BJ (cell line): ENCODE results near the gene MCL1. TPM values are rescaled to one million over a fixed set of nuclear protein-coding genes. Genes with fewer than 3 reads are reported as not detected.

Experiments
- CTCF ChIA-PET: fragments of 350-600 bp; formaldehyde crosslinking; extraction: SDS; loops from one replicate; lab custom pipeline; 2021; ENCODE audit warnings: antibody characterized with exemption, inconsistent platforms; lab: Yijun Ruan, JAX
- POLR2A ChIA-PET: fragments of 300-600 bp; sonication (Branson Sonifier 250); formaldehyde crosslinking; extraction: SDS; loops from one replicate; lab custom pipeline; 2021; ENCODE audit warnings: antibody characterized with exemption; lab: Charles Lee
- DNase-seq: peaks from one replicate; pipeline ENCODE4 v3.0.0-alpha.2; 2011; ENCODE audit warnings: low read depth
- H3K27me3 ChIP-seq: 2 replicates; pipeline ENCODE4 v1.6.0; 2011; ENCODE audit warnings: low read length; ENCODE audit not compliant: control insufficient read depth, insufficient read depth
- H3K36me3 ChIP-seq: 2 replicates; pipeline ENCODE4 v1.5.1; 2011; ENCODE audit warnings: low read length; ENCODE audit not compliant: control insufficient read depth, insufficient read depth
- H3K4me3 ChIP-seq: 2 replicates; pipeline ENCODE4 v1.5.1; 2011; ENCODE audit warnings: low read depth, mild to moderate bottlenecking, control low read depth, low read length
- polyA plus RNA-seq: library from polyadenylated mRNA; depleted of rRNA; stranded (reverse); fragments of >200 nt; gene quantifications from 2 replicates; pipeline ENCODE4 v1.2.3, GENCODE V29; 2011; rRNA removed
- small RNA-seq: library from RNA; depleted of rRNA; stranded (forward); fragments of <200 nt; gene quantifications from one replicate; pipeline ENCODE3, GENCODE V24; 2012; ENCODE audit warnings: low replicate concordance, low read depth; ENCODE audit not compliant: insufficient read length
- TF ChIP-seq, protein P1 (sequence below): IDR thresholded peaks from 2 replicates; pipeline ENCODE4 v1.5.1; 2011; ENCODE audit warnings: low read depth, mild to moderate bottlenecking, control low read depth, inconsistent platforms, low read length, moderate library complexity; ENCODE audit not compliant: insufficient read depth

The MCL1 gene
- polyA plus RNA-seq, 1 experiment: 45.4 TPM

DNA sequence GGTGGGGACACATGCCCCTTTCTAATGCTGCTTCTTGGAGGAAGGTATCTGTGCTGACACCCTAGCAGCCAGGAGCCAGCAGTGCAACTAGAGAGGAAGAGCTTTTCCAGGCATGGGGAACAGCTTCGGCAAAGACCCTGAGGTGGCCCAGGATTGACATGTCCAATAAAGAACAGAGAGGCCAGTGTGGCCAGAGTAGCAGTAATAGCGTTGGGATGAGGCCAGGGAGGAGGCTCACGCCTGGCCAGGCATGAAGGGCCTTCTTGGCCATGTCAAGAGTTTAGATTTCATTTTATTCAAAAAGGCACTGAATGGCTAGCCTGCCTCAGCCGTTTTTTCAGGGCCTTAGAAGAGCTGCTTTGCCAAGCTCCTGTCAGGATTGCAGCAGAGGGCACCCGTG, 46.5 kb downstream of the MCL1 start:
- Histone ChIP-seq H3K4me3 (no peak overlapping the region), H3K36me3 (no peaks in the 10 kb centered on the region), H3K27me3 (no peaks in the 10 kb centered on the region)
- DNase-seq: no peak
- TF ChIP-seq, protein P1, sequence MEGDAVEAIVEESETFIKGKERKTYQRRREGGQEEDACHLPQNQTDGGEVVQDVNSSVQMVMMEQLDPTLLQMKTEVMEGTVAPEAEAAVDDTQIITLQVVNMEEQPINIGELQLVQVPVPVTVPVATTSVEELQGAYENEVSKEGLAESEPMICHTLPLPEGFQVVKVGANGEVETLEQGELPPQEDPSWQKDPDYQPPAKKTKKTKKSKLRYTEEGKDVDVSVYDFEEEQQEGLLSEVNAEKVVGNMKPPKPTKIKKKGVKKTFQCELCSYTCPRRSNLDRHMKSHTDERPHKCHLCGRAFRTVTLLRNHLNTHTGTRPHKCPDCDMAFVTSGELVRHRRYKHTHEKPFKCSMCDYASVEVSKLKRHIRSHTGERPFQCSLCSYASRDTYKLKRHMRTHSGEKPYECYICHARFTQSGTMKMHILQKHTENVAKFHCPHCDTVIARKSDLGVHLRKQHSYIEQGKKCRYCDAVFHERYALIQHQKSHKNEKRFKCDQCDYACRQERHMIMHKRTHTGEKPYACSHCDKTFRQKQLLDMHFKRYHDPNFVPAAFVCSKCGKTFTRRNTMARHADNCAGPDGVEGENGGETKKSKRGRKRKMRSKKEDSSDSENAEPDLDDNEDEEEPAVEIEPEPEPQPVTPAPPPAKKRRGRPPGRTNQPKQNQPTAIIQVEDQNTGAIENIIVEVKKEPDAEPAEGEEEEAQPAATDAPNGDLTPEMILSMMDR: no peak
- POLR2A ChIA-PET: interaction anchor here (1.2 kb wide), 1 partner anchor 17 kb away, joined by 4 read pairs; the partner anchor contains the start of gene FALEC
- CTCF ChIA-PET: interaction anchor here (0.6 to 3.6 kb wide), 27 partner anchors 8 to 282 kb away, joined by 3 to 37 read pairs (median 5); partner anchors contain the start of genes ECM1, FALEC and RPRD2

DNA sequence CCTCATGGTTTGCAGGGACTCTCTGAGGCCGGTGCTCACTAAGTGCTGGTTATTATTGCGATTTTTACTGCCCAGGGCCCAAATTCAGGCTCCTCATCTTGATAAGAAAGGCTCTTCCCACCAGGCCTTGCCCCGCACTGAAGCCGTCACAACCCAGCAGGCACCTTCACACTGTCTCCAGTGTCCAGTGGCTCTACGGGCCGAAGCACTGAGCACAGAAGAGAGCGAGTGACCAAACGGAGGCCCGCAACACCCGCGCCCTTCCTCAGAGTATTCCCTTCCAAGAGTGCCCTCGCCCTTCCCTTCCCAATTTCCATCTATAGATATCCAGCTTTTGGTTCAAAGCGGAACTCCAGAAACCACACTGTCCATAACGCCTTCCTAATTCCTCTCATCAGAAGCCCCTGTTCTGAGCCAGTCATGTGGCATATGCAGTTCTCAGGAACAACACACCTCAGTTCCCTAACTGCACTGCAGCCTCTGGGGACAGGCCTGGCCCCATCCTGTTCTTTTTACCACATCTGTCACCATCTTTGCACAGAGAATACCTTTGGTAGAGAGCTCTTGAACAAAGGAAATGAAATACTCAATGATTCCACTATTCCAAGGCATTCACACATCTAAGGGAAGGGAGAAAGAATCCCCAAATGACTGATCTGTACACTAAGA, 48.8 kb downstream of the MCL1 start:
- no peak for DNase-seq
- Histone ChIP-seq H3K4me3 (no peak overlapping the region), H3K27me3 (no peaks in the 10 kb centered on the region), H3K36me3 (no peaks in the 10 kb centered on the region)
- ChIA-PET POLR2A (no interaction called here), CTCF (interaction anchor here (0.8 to 3.6 kb wide), 5 partner anchors 12 to 275 kb away, joined by 3 to 37 read pairs (median 3); partner anchors contain the start of genes ADAMTSL4 and FALEC)
- TF ChIP-seq, protein P1: no peak

DNA sequence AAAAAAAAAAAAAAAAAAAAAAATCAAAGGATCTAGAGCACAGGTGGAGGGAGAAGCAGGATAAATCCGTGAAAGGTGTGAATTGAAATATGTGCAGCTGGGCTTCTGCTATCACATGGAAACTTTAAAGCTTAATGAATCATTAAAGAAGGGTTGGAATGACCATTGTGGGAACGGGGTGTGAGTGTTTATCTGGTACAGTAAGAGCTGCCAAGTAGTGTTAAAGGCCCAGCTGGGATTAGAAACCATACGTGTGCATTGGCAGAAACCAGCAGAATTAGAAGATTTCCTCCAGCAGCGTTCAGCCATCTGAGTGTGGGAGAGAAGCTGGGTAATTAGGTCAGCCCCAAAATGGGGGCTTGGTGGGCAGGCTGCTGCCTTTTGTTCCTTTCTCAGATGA, 50.4 kb downstream of the MCL1 start:
- no peaks in the 10 kb centered on the region for H3K27me3 ChIP-seq
- no peak overlapping the region for H3K4me3 ChIP-seq
- ChIA-PET POLR2A (interaction anchor here (0.7 kb wide), 1 partner anchor 19 kb away, joined by 5 read pairs; no protein-coding TSS in a partner anchor), CTCF (interaction anchor here (1.0 to 2.1 kb wide), 6 partner anchors 9 to 67 kb away, joined by 3 to 7 read pairs (median 4); no protein-coding TSS in a partner anchor)
- no peaks in the 10 kb centered on the region for H3K36me3 ChIP-seq
- DNase-seq: no peak
- TF ChIP-seq, protein P1: no peak

DNA sequence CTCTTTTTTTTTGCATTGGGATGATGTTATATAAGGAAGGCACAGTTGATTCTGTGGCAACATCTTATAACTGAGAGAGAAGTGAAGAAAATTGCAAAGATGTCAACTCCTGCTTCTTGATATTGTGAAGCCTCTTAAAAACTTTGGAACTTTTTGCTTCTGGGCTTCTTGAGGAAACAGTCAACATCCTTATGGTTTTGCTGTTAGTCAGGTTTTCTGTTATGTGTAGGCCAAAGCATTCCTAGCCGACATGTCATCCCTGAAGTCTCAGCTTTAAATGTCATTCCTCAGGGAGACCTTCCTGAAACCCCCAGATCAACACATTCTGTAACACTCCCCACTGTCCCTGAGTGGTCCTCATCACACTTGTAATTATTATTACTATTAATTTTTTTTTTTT, 51.2 kb downstream of the MCL1 start:
- no peaks in the 10 kb centered on the region for H3K36me3 ChIP-seq
- no peaks in the 10 kb centered on the region for H3K27me3 ChIP-seq
- ChIA-PET CTCF (interaction anchor here (0.6 to 2.1 kb wide), 3 partner anchors 10 to 272 kb away, joined by 3 to 6 read pairs (median 4); no protein-coding TSS in a partner anchor), POLR2A (no interaction called here)
- H3K4me3 ChIP-seq: no peak overlapping the region
- TF ChIP-seq, protein P1: no peak
- no peak for DNase-seq

DNA sequence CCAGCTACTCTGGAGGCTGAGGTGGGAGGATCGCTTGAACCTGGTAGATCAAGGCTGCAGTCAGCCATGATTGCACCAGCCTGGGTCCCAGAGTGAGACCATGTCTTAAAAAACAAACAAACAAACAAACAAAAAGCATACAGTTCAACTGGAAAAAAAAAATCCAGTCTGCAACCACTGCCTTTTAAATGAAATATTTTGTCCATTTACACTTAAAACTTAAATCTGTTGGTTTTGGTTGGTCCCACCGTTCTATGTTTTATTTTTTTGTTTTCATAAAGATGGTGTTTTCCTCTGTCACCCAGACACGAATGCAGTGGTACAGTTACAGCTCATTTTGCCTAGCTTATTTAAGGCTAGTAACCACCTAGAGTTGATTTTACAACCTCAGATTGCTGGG, 54.1 kb downstream of the MCL1 start:
- Histone ChIP-seq H3K4me3 (no peak overlapping the region), H3K36me3 (no peaks in the 10 kb centered on the region), H3K27me3 (no peaks in the 10 kb centered on the region)
- POLR2A ChIA-PET: no interaction called here
- no peak for DNase-seq
- CTCF ChIA-PET: interaction anchor here (1.2 kb wide), 1 partner anchor 8 kb away, joined by 3 read pairs; no protein-coding TSS in a partner anchor
- TF ChIP-seq, protein P1: no peak

Small RNAs within 50 kb of the gene (small RNA-seq; reads per million reads assigned to genes)
- gene MIR4257 (not detected), gene RF00015 (not detected), gene RF00561 (not detected), gene RN7SL473P (not detected), gene RN7SL600P (not detected)

Other genes with a start within 250 kb of the MCL1 start
- gene RPRD2, start 215.5 kb downstream of the MCL1 start, polyA plus RNA-seq: 15.1 and 16.4 TPM in 2 replicates
- 12.6 and 17.7 TPM in 2 replicates for gene TARS2, start 92.2 kb downstream of the MCL1 start, polyA plus RNA-seq
- gene ECM1, start 71.5 kb downstream of the MCL1 start, polyA plus RNA-seq: 108 and 204 TPM in 2 replicates
- gene FALEC, start 63.9 kb downstream of the MCL1 start, polyA plus RNA-seq: 0.17 TPM in 1 of 2 replicates, not detected in the other
- gene ADAMTSL4, start 30.2 kb downstream of the MCL1 start, polyA plus RNA-seq: 6.1 and 8.6 TPM in 2 replicates
- gene ENSA, start 50.0 kb upstream of the MCL1 start, polyA plus RNA-seq: 35.8 and 47.2 TPM in 2 replicates
- gene GOLPH3L, start 117.5 kb upstream of the MCL1 start, polyA plus RNA-seq: 14.6 and 30.9 TPM in 2 replicates
- gene HORMAD1, start 141.3 kb upstream of the MCL1 start, polyA plus RNA-seq: 0.07 and 0.10 TPM in 2 replicates
- gene CTSS, start 186.2 kb upstream of the MCL1 start, polyA plus RNA-seq: 1.1 and 1.5 TPM in 2 replicates
- gene CTSK, start 228.7 kb upstream of the MCL1 start, polyA plus RNA-seq: 70.7 and 91.1 TPM in 2 replicates